ENCODE data around the gene HYLS1.

DNA sequence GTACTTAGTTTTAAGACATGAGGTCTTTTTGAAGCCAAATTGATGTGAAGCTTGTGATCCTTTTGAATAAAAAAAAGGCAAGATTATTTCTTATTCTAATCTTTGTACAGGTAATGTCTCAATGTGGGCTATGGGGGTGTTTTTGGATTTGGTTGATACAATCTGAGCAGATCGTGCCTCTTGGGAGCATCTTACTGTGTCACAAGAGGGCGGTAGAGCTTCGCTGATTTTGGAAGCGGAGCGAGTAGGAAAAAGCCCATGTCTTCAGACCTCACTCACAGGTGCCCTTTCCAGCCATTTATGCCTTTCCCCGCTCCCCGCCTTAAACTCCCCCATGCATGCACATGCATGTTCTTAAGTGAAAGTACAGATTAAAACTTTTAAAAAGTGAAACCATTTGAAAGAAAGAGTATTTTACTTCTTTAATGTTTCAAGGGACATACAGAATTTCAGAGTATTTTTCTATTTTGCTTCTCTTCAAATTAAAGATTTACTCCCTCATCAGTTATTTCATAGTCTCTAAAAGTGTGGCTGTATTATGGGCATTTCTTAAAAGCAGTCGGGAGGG, 35.6 kb downstream of the HYLS1 start:
- TF ChIP-seq POLR2A (IDR thresholded peaks at IDR 0.05; ENCODE audit: low read length) (no peak), GATA1 (IDR thresholded peaks at IDR 0.05; ENCODE audit: low read depth, low read length) (no peak)

Measured in erythroblast (primary cell).